Muscle layer of colon (tissue), 2 donors: ENCODE results near the gene MAVS.
"Not testable (repeated sequence)": the region's sequence is repeated elsewhere in the genome, so short reads cannot be mapped to it uniquely, and the experiment has no call there.

ENCODE experiments used
- H3K27ac ChIP-seq: one replicate; pipeline ENCODE4 v1.7.0; 2013; ENCODE audit warnings: low read depth, mild to moderate bottlenecking, low read length, moderate library complexity
- H3K27me3 ChIP-seq, 2 donors: one replicate each; pipeline ENCODE4 v1.7.0; 2013; ENCODE audit warnings: low read length in 2 of 2, mild to moderate bottlenecking in 2 of 2; ENCODE audit not compliant: insufficient read depth in 2 of 2, control insufficient read depth in 1 of 2
- H3K36me3 ChIP-seq: one replicate; pipeline ENCODE4 v1.7.0; 2013; ENCODE audit warnings: mild to moderate bottlenecking, low read length; ENCODE audit not compliant: insufficient read depth
- H3K4me1 ChIP-seq: one replicate; pipeline ENCODE4 v1.7.0; 2013; ENCODE audit warnings: mild to moderate bottlenecking, low read length; ENCODE audit not compliant: insufficient read depth
- H3K4me3 ChIP-seq, 2 donors: one replicate each; pipeline ENCODE4 v1.7.0; 2013; ENCODE audit warnings: low read length in 2 of 2, low read depth in 1 of 2, mild to moderate bottlenecking in 1 of 2, moderate library complexity in 1 of 2
- H3K9ac ChIP-seq: one replicate; pipeline ENCODE4 v1.7.0; 2013; ENCODE audit warnings: low read length
- H3K9me3 ChIP-seq: one replicate; pipeline ENCODE4 v1.7.0; 2013; ENCODE audit warnings: mild to moderate bottlenecking, low read length
- donor health status: abdominal sarcoma.
- donor health status: Adenocarcinoma of cecum.

MAVS gene

GRCh38 chr20:3904857-3905256 lies 58.2 kb downstream of the MAVS start:
- Histone ChIP-seq H3K4me1 (peaks cover 6% of the 10 kb centered on the region), H3K9ac (no peak overlapping the region), H3K27me3 (no peaks in the 10 kb centered on the region), H3K9me3 (no peaks in the 10 kb centered on the region), H3K4me3 (no peak overlapping the region), H3K36me3 (peaks cover 19% of the 10 kb centered on the region), H3K27ac (no peak overlapping the region)

DNA sequence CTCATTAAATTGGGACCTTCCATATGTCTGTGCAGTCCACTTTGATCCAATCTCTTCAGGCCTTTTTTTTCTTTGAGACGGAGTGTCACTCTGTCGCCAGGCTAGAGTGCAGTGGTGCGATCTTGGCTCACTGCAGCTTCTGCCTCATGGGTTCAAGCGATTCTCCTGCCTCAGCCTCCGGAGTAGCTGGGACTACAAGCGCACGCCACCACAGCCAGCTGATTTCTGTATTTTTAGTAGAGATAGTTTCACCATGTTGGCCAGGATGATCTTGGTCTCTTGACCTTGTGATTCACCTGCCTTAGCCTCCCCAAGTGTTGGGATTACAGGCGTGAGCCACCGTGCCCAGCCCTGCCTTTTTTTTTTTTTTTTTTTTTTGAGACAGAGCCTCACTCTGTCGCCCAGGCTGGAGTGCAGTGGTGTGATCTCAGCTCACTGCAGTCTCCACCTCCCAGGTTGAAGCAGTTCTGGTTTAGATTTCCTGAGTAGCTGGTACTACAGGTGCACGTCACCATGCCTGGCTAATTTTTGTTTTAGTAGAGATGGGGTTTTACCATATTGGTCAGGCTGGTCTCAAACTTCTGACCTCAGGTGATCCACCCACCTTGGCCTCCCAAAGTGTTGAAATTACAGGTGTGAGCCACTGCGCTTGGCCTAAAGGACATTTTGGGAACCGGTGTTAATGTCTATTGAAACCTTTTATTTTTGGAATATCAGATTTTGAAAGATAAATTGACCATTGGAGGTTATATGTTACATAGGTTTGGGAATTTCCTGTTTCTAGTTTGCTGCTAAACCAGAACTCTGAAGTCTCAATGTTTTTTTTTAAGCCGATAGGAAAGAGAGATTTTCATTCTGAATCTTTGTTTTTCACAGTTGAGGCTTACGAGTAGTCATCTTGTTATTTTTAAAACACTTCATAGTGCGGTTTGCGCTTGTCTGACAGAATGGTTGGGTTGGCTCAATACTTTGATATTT lies 60.4 kb downstream of the MAVS start:
- H3K9ac ChIP-seq, H3K27ac ChIP-seq, H3K4me3 ChIP-seq, H3K27me3 ChIP-seq, H3K4me1 ChIP-seq, H3K9me3 ChIP-seq: not testable (repeated sequence)
- H3K36me3 ChIP-seq, result peaks cover 36% of the 10 kb centered on the region

- Histone ChIP-seq H3K27me3 (no peaks in the 10 kb centered on the region), H3K9ac (no peak overlapping the region), H3K9me3 (no peaks in the 10 kb centered on the region), H3K4me3 (no peak overlapping the region), H3K4me1 (peaks cover 6% of the 10 kb centered on the region), H3K36me3 (peaks cover 48% of the 10 kb centered on the region), H3K27ac (no peak overlapping the region)
Measured at GRCh38 chr20:3908667-3909066, 62.0 kb downstream of the MAVS start.

GRCh38 chr20:3909952-3910366 lies 63.3 kb downstream of the MAVS start:
- no peak overlapping the region for H3K27ac ChIP-seq
- H3K9ac ChIP-seq, result no peak overlapping the region
- H3K4me3 ChIP-seq, result no peak overlapping the region
- H3K4me1 ChIP-seq, result peaks cover 6% of the 10 kb centered on the region
- H3K9me3 ChIP-seq, result no peaks in the 10 kb centered on the region
- H3K36me3 ChIP-seq, result peaks cover 54% of the 10 kb centered on the region
- no peaks in the 10 kb centered on the region for H3K27me3 ChIP-seq

GRCh38 chr20:3910853-3911252 lies 64.2 kb downstream of the MAVS start:
- Histone ChIP-seq H3K36me3 (peaks cover 59% of the 10 kb centered on the region), H3K4me3 (no peak overlapping the region), H3K4me1 (peaks cover 4% of the 10 kb centered on the region), H3K9ac (no peak overlapping the region), H3K27me3 (no peaks in the 10 kb centered on the region), H3K9me3 (no peaks in the 10 kb centered on the region), H3K27ac (no peak overlapping the region)

- Histone ChIP-seq H3K27ac (no peak overlapping the region), H3K4me3 (no peak overlapping the region), H3K36me3 (peaks cover 66% of the 10 kb centered on the region), H3K9ac (no peak overlapping the region), H3K27me3 (no peaks in the 10 kb centered on the region), H3K9me3 (no peaks in the 10 kb centered on the region), H3K4me1 (peaks cover 7% of the 10 kb centered on the region)
Measured at GRCh38 chr20:3911956-3912355, 65.3 kb downstream of the MAVS start.

DNA sequence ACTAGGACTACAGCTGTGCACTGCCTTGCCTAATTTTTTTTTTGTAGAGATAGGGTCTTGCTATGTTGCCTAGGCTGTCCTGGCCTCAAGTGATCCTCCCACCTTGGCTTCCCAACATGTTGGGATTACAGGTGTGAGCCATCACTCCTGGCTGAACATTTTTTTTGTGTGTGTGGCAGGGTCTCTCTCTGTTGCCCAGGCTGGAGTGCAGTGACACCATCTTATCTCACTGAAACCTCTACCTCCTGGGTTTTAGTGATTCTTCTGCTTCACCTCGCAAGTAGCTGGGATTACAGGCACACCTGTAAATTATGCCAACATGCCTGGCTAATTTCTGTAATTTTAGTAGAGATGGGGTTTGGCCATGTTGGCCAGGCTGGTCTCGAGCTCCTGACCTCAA lies 67.8 kb downstream of the MAVS start:
- H3K36me3 ChIP-seq, result peaks cover 60% of the 10 kb centered on the region
- H3K4me3 ChIP-seq, result no peak overlapping the region
- no peak overlapping the region for H3K27ac ChIP-seq
- no peaks in the 10 kb centered on the region for H3K9me3 ChIP-seq
- H3K27me3 ChIP-seq, result no peaks in the 10 kb centered on the region
- peaks cover 8% of the 10 kb centered on the region for H3K4me1 ChIP-seq
- no peak overlapping the region for H3K9ac ChIP-seq

- no peaks in the 10 kb centered on the region for H3K27me3 ChIP-seq
- no peak overlapping the region for H3K27ac ChIP-seq
- peaks cover 8% of the 10 kb centered on the region for H3K4me1 ChIP-seq
- H3K9ac ChIP-seq, result no peak overlapping the region
- peaks cover 50% of the 10 kb centered on the region for H3K36me3 ChIP-seq
- no peak overlapping the region for H3K4me3 ChIP-seq
- no peaks in the 10 kb centered on the region for H3K9me3 ChIP-seq
Measured at GRCh38 chr20:3915691-3916090, 69.1 kb downstream of the MAVS start.

GRCh38 chr20:3916364-3916763 lies 69.7 kb downstream of the MAVS start:
- Histone ChIP-seq H3K9me3 (no peaks in the 10 kb centered on the region), H3K27me3 (no peaks in the 10 kb centered on the region), H3K9ac (no peak overlapping the region), H3K4me3 (no peak overlapping the region), H3K4me1 (peaks cover 8% of the 10 kb centered on the region), H3K27ac (no peak overlapping the region), H3K36me3 (peaks cover 46% of the 10 kb centered on the region)

- Histone ChIP-seq H3K9me3 (no peaks in the 10 kb centered on the region), H3K27ac (no peak overlapping the region), H3K4me1 (peaks cover 8% of the 10 kb centered on the region), H3K4me3 (no peak overlapping the region), H3K9ac (no peak overlapping the region), H3K27me3 (no peaks in the 10 kb centered on the region), H3K36me3 (peaks cover 52% of the 10 kb centered on the region)
Measured at GRCh38 chr20:3919352-3919751, 72.7 kb downstream of the MAVS start.

DNA sequence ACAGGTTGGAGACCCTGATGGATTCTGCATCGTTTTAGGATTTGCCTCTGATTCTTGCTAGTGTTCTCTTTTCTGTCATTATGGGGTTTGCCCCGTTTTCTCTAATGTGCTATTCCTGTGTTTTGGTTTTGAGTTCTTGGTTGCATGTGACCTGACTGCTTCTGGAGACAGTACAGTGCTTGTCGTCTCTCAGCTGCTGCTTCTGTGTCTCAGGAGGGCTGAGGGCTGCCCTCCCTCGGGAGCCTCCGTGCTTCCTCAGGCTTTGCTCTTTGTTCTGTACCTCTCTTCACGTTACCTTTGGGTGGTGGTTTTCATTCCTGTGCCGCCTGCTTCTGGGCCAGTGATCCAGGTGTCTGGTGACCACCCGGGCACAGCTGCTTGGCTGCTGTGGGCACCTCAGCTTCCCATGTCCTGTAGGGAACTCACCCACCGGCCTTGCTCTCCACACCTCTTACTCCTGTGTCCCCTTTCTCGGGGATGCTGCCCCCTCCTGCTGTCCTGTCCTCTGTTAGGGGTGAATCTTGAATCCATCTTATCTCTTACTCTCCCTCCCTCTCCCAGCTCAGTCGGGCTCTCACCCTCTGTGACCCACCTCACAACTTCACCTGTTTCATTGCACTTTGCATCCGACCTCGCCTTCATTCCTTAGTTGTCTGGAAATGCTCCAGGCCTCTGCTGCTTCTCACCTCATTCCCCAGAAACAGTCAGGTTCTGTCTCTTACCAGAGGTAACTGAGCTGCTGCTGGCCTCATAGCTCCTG lies 75.8 kb downstream of the MAVS start:
- Histone ChIP-seq H3K4me3 (no peak overlapping the region), H3K9ac (no peak overlapping the region), H3K36me3 (peaks cover 43% of the 10 kb centered on the region), H3K27ac (no peak overlapping the region), H3K9me3 (no peaks in the 10 kb centered on the region), H3K27me3 (no peaks in the 10 kb centered on the region), H3K4me1 (no peaks in the 10 kb centered on the region)
